Measurements from ENCODE around the gene VANGL1. TPM values are rescaled to one million over a fixed set of nuclear protein-coding genes. Genes with fewer than 3 reads are reported as not detected.

Gene VANGL1
- total RNA-seq, 4 donors from 2014 or later = 6.3 to 11.7 (median 8.1) TPM

DNA sequence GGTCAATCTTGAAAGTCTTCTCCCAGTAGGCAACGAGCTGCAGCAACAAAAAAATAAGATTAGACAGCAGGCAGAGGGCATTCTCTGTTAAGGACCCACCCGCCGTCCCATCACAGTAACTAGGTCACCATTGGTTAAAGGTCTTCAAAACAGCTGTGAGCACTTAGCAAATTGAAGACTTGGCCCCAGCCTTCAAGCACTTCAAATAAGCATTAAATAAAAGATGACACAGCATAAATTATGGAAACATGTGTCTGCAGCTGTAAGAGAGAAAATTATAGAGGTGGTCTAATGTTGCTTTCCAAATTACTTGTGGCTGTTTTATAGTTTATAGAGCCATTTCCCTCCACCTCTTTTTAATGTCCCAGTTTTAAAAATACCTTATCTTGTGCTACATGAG, 61.2 kb downstream of the VANGL1 start:
- no peak overlapping the region for H3K4me3 ChIP-seq
- peaks cover 6 to 52% (median 29%) of the 10 kb centered on the region in 4 donors for H3K36me3 ChIP-seq
- H3K27me3 ChIP-seq = no peaks in the 10 kb centered on the region
- no peak overlapping the region for H3K27ac ChIP-seq (replicated peaks in 1 of 4)
- TF ChIP-seq, protein P1, sequence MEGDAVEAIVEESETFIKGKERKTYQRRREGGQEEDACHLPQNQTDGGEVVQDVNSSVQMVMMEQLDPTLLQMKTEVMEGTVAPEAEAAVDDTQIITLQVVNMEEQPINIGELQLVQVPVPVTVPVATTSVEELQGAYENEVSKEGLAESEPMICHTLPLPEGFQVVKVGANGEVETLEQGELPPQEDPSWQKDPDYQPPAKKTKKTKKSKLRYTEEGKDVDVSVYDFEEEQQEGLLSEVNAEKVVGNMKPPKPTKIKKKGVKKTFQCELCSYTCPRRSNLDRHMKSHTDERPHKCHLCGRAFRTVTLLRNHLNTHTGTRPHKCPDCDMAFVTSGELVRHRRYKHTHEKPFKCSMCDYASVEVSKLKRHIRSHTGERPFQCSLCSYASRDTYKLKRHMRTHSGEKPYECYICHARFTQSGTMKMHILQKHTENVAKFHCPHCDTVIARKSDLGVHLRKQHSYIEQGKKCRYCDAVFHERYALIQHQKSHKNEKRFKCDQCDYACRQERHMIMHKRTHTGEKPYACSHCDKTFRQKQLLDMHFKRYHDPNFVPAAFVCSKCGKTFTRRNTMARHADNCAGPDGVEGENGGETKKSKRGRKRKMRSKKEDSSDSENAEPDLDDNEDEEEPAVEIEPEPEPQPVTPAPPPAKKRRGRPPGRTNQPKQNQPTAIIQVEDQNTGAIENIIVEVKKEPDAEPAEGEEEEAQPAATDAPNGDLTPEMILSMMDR (IDR thresholded peaks at IDR 0.05) = no peak
- TF ChIP-seq EP300 (IDR thresholded peaks at IDR 0.05) (no peak), POLR2A (IDR thresholded peaks at IDR 0.05; ENCODE audit: low read depth) (no peak), POLR2AphosphoS5 (IDR thresholded peaks at IDR 0.05) (no peak)
- intact Hi-C loops (cut with DNase I) = no loop called here
- peaks cover 0 to 27% (median 2%) of the 10 kb centered on the region in 4 donors for H3K4me1 ChIP-seq
- WGBS = 87% methylated on average over 3 of the region's 3 CpGs
- no peak for DNase-seq (ENCODE audit: extremely low spot score)
- H3K9me3 ChIP-seq = no peaks in the 10 kb centered on the region

DNA sequence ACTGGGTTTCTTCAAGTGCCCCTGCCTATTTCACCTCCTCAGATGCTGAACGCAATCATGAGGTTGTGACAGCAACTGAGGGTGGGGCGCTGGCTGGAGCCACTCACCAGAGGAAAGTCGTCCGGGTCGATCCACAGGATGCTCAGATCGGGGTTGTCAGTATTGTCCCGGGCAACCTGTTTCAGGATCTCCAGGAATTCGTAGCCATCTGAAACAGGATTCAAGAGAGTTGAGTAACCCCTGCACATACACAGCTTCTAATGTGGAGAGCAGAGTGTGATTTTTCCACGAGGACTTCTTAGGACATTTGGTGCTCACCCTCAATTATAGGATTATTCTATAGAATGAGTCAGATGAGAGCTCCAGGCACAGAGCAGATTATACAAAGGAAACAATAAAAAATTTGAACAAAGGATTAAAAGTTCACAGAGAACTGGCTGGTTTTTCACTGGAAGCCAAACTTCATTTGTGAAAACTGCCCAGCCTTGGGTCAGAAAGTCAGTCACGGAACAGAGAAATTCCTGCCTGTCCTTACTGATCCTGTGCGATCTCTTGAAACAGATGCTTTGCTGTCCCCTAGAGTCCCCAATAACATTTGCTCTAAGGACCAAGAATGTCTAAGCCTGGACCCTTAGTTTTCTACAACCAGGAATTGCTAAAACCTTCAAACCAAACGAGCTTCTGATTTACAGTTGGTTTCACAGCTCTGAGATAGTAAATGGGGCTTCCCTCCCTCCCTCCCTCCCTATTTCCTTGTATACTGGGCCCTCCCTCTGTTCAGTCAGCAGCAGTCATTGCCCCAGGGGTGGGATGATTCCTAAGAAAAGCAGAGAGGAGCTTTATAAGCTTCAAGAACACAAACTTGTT, 63.5 kb downstream of the VANGL1 start:
- intact Hi-C loops (cut with DNase I) = loop anchor here (5.0 kb wide), 1 partner anchor 98 kb away; no protein-coding TSS in a partner anchor
- H3K27ac ChIP-seq (replicated peaks in 1 of 4) = no peak overlapping the region

DNA sequence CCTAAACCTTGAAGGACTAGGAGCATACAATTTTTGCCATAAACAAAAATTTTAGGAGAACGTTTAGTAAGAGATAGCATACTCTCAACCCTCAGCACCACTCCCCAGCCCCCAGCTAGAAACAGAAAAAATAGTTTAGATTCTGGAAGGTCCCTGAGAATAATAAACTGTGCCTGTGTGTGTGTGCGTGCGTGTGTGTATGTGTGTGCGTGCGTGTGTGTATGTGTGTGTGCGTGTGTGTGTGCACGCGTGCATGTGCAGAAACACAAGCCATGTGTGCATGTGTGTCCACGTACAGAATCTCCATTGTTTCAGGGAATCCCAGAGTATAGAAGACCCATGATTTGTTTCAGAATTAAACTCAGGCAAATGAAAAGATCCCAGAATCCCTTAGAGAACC, 64.2 kb downstream of the VANGL1 start:
- TF ChIP-seq POLR2A (IDR thresholded peaks at IDR 0.05; ENCODE audit: low read depth) (no peak), POLR2AphosphoS5 (IDR thresholded peaks at IDR 0.05) (no peak), EP300 (IDR thresholded peaks at IDR 0.05) (no peak)
- TF ChIP-seq, protein P1 (IDR thresholded peaks at IDR 0.05) = no peak
- DNase-seq (ENCODE audit: extremely low spot score) = no peak
- intact Hi-C loops (cut with DNase I) = loop anchor here (5.0 kb wide), 1 partner anchor 99 kb away; no protein-coding TSS in a partner anchor
- no peak overlapping the region for H3K4me3 ChIP-seq
- 83% methylated on average over 9 of the region's 9 CpGs for whole genome bisulfite sequencing
- no peaks in the 10 kb centered on the region for H3K27me3 ChIP-seq
- H3K9me3 ChIP-seq = no peaks in the 10 kb centered on the region
- H3K4me1 ChIP-seq = peaks cover 0 to 27% (median 2%) of the 10 kb centered on the region in 4 donors
- no peak overlapping the region for H3K27ac ChIP-seq (replicated peaks in 1 of 4)
- H3K36me3 ChIP-seq = peaks cover 2 to 40% (median 21%) of the 10 kb centered on the region in 4 donors

More for the DNA sequence above, 63.5 kb downstream of the VANGL1 start:
- Histone ChIP-seq H3K36me3 (peaks cover 6 to 46% (median 25%) of the 10 kb centered on the region in 4 donors), H3K4me3 (no peak overlapping the region), H3K27me3 (no peaks in the 10 kb centered on the region), H3K9me3 (no peaks in the 10 kb centered on the region), H3K4me1 (peaks cover 0 to 27% (median 2%) of the 10 kb centered on the region in 4 donors)
- WGBS = 79% methylated on average over 12 of the region's 12 CpGs
- no peak for DNase-seq (ENCODE audit: extremely low spot score)
- TF ChIP-seq POLR2AphosphoS5 (IDR thresholded peaks at IDR 0.05) (no peak), EP300 (IDR thresholded peaks at IDR 0.05) (no peak), POLR2A (IDR thresholded peaks at IDR 0.05; ENCODE audit: low read depth) (no peak)
- TF ChIP-seq, protein P1 (IDR thresholded peaks at IDR 0.05) = no peak

DNA sequence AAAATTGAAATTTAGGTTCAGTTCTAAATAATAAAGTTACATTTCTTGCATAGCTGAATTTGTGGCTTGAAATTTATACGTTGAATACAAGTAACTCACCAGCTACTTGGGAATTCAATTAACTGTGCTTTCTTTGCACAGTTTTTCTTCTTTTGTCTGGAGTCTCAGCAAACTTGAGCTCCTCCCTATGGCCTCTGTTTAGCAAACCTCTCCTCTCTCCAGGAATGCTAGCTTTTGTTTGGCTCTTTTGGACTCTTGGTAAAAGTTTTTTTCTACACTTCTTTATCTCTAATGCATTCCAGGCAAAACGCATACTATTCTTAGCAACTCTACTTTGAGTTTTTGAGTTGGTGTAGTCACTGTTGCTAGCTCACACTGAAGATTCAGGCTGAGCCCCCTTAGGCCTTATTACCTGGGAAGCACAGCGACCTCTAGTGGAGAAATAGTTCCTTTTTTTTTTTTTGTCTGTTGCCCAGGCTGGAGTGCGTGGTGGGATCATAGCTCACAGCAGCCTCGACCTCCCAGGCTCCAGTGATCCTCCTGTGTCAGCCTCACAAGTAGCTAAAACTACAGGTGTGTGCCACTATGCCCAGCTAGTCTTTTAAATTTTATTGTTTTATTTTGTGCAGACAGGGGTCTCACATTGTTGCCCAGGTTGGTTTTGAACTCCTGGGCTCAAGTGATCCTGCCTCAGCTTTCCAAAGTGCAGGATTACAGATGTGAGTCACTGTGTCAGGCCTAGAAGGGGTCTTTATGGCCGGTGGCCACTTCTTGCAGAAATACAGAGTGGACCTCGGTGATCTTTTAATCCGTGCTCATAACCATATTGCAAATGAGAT, 65.0 kb downstream of the VANGL1 start:
- no peak overlapping the region for H3K27ac ChIP-seq (replicated peaks in 1 of 4)
- no peaks in the 10 kb centered on the region for H3K9me3 ChIP-seq
- DNase-seq (ENCODE audit: extremely low spot score) = no peak
- intact Hi-C loops (cut with DNase I) = loop anchor here (5.0 kb wide), 1 partner anchor 100 kb away; no protein-coding TSS in a partner anchor
- WGBS = 48% methylated on average over 7 of the region's 8 CpGs
- peaks cover 0 to 31% (median 14%) of the 10 kb centered on the region in 4 donors for H3K36me3 ChIP-seq
- peaks cover 0 to 27% (median 2%) of the 10 kb centered on the region in 4 donors for H3K4me1 ChIP-seq
- TF ChIP-seq POLR2A (IDR thresholded peaks at IDR 0.05; ENCODE audit: low read depth) (no peak), EP300 (IDR thresholded peaks at IDR 0.05) (no peak), POLR2AphosphoS5 (IDR thresholded peaks at IDR 0.05) (no peak)
- TF ChIP-seq, protein P1 (IDR thresholded peaks at IDR 0.05) = peak; percentile 43 to 66 (median 58)
- no peak overlapping the region for H3K4me3 ChIP-seq
- H3K27me3 ChIP-seq = no peaks in the 10 kb centered on the region

Measured in esophagus muscularis mucosa (tissue), 4 donors.